GM23338 (cell line): Measurements from ENCODE around the gene MRPL27. TPM values are rescaled to one million over a fixed set of nuclear protein-coding genes. Genes with fewer than 3 reads are reported as not detected.

Experiments
- ATAC-seq: fragments of 200-7000 bp; cut with Tn5 transposase; 3 replicates; pipeline ENCODE4 v1.9.1; 2020
- DNase-seq: peaks from one replicate; pipeline ENCODE4 v3.0.0-alpha.2; 2015; ENCODE audit warnings: low spot score
- H2AFZ ChIP-seq: fragments of 200-600 bp; sonication (generic); 2 replicates; pipeline ENCODE4 v1.8.0; 2016; ENCODE audit warnings: antibody characterized with exemption, mild to moderate bottlenecking, moderate library complexity
- H3F3A ChIP-seq: fragments of 200-600 bp; sonication (generic); replicated peaks from 2 replicates; pipeline ENCODE4 v1.8.0; 2017; ENCODE audit warnings: antibody characterized with exemption, mixed run types, low read depth
- H3K27ac ChIP-seq: fragments of 200-600 bp; sonication (generic); 2 replicates; pipeline ENCODE4 v1.6.1; 2016; ENCODE audit warnings: low read depth
- H3K27me3 ChIP-seq: fragments of 200-600 bp; sonication (generic); 2 replicates; pipeline ENCODE4 v1.8.0; 2016; ENCODE audit warnings: mild to moderate bottlenecking, mixed run types, moderate library complexity; ENCODE audit not compliant: insufficient read depth
- H3K36me3 ChIP-seq: fragments of 200-600 bp; sonication (generic); 2 replicates; pipeline ENCODE4 v1.8.0; 2016; ENCODE audit warnings: mild to moderate bottlenecking; ENCODE audit not compliant: insufficient read depth
- H3K4me1 ChIP-seq: fragments of 200-600 bp; sonication (generic); 2 replicates; pipeline ENCODE4 v1.8.0; 2016; ENCODE audit warnings: mild to moderate bottlenecking, moderate library complexity; ENCODE audit not compliant: insufficient read depth
- H3K4me2 ChIP-seq: fragments of 200-600 bp; sonication (generic); 2 replicates; pipeline ENCODE4 v1.7.1; 2017; ENCODE audit warnings: mixed run types
- H3K4me3 ChIP-seq: fragments of 200-600 bp; sonication (generic); 2 replicates; pipeline ENCODE4 v1.6.1; 2016; ENCODE audit warnings: mixed run types
- H3K79me2 ChIP-seq: fragments of 200-600 bp; sonication (generic); replicated peaks from 2 replicates; pipeline ENCODE4 v1.8.0; 2017; ENCODE audit warnings: mild to moderate bottlenecking; ENCODE audit not compliant: insufficient read depth
- H3K9me2 ChIP-seq: fragments of 200-600 bp; sonication (generic); 2 replicates; pipeline ENCODE4 v1.8.0; 2017; ENCODE audit not compliant: insufficient read depth
- H4K20me1 ChIP-seq: fragments of 200-600 bp; sonication (generic); replicated peaks from 2 replicates; pipeline ENCODE4 v1.8.0; 2017; ENCODE audit warnings: mild to moderate bottlenecking; ENCODE audit not compliant: insufficient read depth
- H3K27ac Mint-ChIP-seq: 2 replicates; pipeline ENCODE4 v1.8.0; 2020; ENCODE audit warnings: inconsistent platforms, mild to moderate bottlenecking, moderate library complexity, mixed read lengths
- H3K27me3 Mint-ChIP-seq: 3 replicates; pipeline ENCODE4 v1.8.0; 2022; ENCODE audit warnings: low read depth, mild to moderate bottlenecking, moderate library complexity, mixed read lengths, inconsistent platforms; ENCODE audit not compliant: insufficient read depth, poor library complexity
- H3K36me3 Mint-ChIP-seq: 3 replicates; pipeline ENCODE4 v1.8.0; 2021; ENCODE audit warnings: low read depth, mild to moderate bottlenecking, inconsistent platforms, moderate library complexity, mixed read lengths
- H3K4me1 Mint-ChIP-seq: 3 replicates; pipeline ENCODE4 v1.8.0; 2020; ENCODE audit warnings: mild to moderate bottlenecking, inconsistent platforms, mixed read lengths
- H3K4me3 Mint-ChIP-seq: 3 replicates; pipeline ENCODE4 v1.8.0; 2021; ENCODE audit warnings: moderate library complexity, mild to moderate bottlenecking, inconsistent platforms, mixed read lengths
- H3K9me3 Mint-ChIP-seq: 3 replicates; pipeline ENCODE4 v1.8.0; 2020; ENCODE audit warnings: moderate library complexity, mild to moderate bottlenecking, inconsistent platforms, mixed read lengths
- CREB1 ChIP-seq: fragments of 250-450 bp; sonication (Bioruptor Pico); IDR thresholded peaks from 2 replicates; pipeline ENCODE4 v1.5.0; 2020; ENCODE audit warnings: low read depth, mild to moderate bottlenecking, moderate library complexity
- ETS1 ChIP-seq: IDR thresholded peaks from 2 replicates; pipeline ENCODE4 v1.6.1; 2016; ENCODE audit warnings: antibody characterized with exemption
- EZH2 ChIP-seq: fragments of 200-600 bp; sonication (generic); IDR thresholded peaks from one replicate; pipeline ENCODE4 v1.8.0; 2017; ENCODE audit warnings: antibody characterized with exemption, mild to moderate bottlenecking, low read depth; ENCODE audit not compliant: unreplicated experiment
- EZH2phosphoT487 ChIP-seq: fragments of 200-600 bp; sonication (generic); IDR thresholded peaks from one replicate; pipeline ENCODE4 v1.8.1; 2018; ENCODE audit warnings: antibody characterized with exemption; ENCODE audit not compliant: unreplicated experiment
- JUNB ChIP-seq: IDR thresholded peaks from one replicate; pipeline ENCODE4 v1.6.1; 2016; ENCODE audit warnings: antibody characterized with exemption; ENCODE audit not compliant: unreplicated experiment
- NANOG ChIP-seq: IDR thresholded peaks from 2 replicates; pipeline ENCODE4 v1.6.1; 2016; ENCODE audit warnings: antibody characterized with exemption, borderline replicate concordance
- POLR2AphosphoS5 ChIP-seq: IDR thresholded peaks from 2 replicates; pipeline ENCODE4 v1.6.1; 2016; ENCODE audit warnings: antibody characterized with exemption, low read depth
- STAT1 ChIP-seq: IDR thresholded peaks from one replicate; pipeline ENCODE4 v1.6.1; 2016; ENCODE audit warnings: antibody characterized with exemption; ENCODE audit not compliant: unreplicated experiment
- ZNF114 ChIP-seq: fragments of 250-450 bp; sonication (Bioruptor Pico); IDR thresholded peaks from 2 replicates; pipeline ENCODE4 v1.5.0; 2020; ENCODE audit warnings: mild to moderate bottlenecking, moderate library complexity
- ZNF331 ChIP-seq: fragments of 250-450 bp; sonication (Bioruptor Pico); IDR thresholded peaks from 2 replicates; pipeline ENCODE4 v1.5.0; 2020; ENCODE audit warnings: low read depth, mild to moderate bottlenecking, moderate library complexity
- ZNF462 ChIP-seq: fragments of 250-450 bp; sonication (Bioruptor Pico); IDR thresholded peaks from 2 replicates; pipeline ENCODE4 v1.5.0; 2020; ENCODE audit warnings: mild to moderate bottlenecking, moderate library complexity
- polyA plus RNA-seq: library from polyadenylated mRNA; unstranded; fragments of >200 nt; fragmentation: Nextera tagmentation; extraction: Ambion mirVana; gene quantifications from 2 replicates; pipeline ENCODE4 v1.2.1, GENCODE V29; 2016
- total RNA-seq: library from RNA; depleted of rRNA; stranded (reverse); fragments of >200 nt; shearing (Covaris generic); gene quantifications from 2 replicates; pipeline ENCODE4 v1.2.3, GENCODE V29; 2014

MRPL27 gene
- total and polyA plus RNA-seq, 2 experiments from 2014 or later: 74.3 to 227 TPM

- no peak overlapping the region for H3K27ac Mint-ChIP-seq
- Histone ChIP-seq H3K4me2 (no peak overlapping the region), H3K36me3 (peaks cover 22% of the 10 kb centered on the region; the same call in 1 of the 2 replicates), H4K20me1 (peaks cover 9% of the 10 kb centered on the region), H3K27ac (no peak overlapping the region), H2AFZ (no peak overlapping the region), H3K4me1 (peaks cover 24% of the 10 kb centered on the region), H3K79me2 (peaks cover 17% of the 10 kb centered on the region), H3K4me3 (no peak overlapping the region), H3K27me3 (no peaks in the 10 kb centered on the region), H3F3A (no peaks in the 10 kb centered on the region), H3K9me2 (no peaks in the 10 kb centered on the region)
- H3K4me3 Mint-ChIP-seq: no peak overlapping the region
- ATAC-seq: no peak
- H3K27me3 Mint-ChIP-seq: peaks cover 9% of the 10 kb centered on the region
- peaks cover 47% of the 10 kb centered on the region for H3K36me3 Mint-ChIP-seq
- H3K9me3 Mint-ChIP-seq: no peaks in the 10 kb centered on the region; the same call in 2 of the 3 replicates
- no peak for DNase-seq
- TF ChIP-seq ZNF114: no peak
- TF ChIP-seq JUNB: no peak
- TF ChIP-seq ZNF331: no peak
- TF ChIP-seq STAT1: no peak
- H3K4me1 Mint-ChIP-seq: peaks cover 38% of the 10 kb centered on the region
These were observed 5.6 kb downstream of the MRPL27 start for GRCh38 chr17:50367401-50367800.

- peaks cover 22% of the 10 kb centered on the region; the same call in 1 of the 2 replicates for H3K36me3 ChIP-seq
- TF ChIP-seq NANOG (no peak), CREB1 (no peak), EZH2 (no peak), POLR2AphosphoS5 (no peak), ZNF462 (CRISPR knock-in tag) (no peak), ETS1 (no peak), EZH2phosphoT487 (no peak), STAT1 (no peak)
These were observed 7.2 kb downstream of the MRPL27 start for GRCh38 chr17:50365649-50366393.

More at GRCh38 chr17:50365649-50366393, 7.2 kb downstream of the MRPL27 start:
- no peak overlapping the region for H3K27ac ChIP-seq
- peaks cover 39% of the 10 kb centered on the region for H3K36me3 Mint-ChIP-seq
- ATAC-seq: no peak
- no peak for DNase-seq
- peaks cover 1% of the 10 kb centered on the region; the same call in 1 of the 2 replicates for H3K79me2 ChIP-seq
- no peak overlapping the region for H3K4me3 Mint-ChIP-seq
- no peaks in the 10 kb centered on the region; the same call in 2 of the 3 replicates for H3K9me3 Mint-ChIP-seq
- H3K4me1 Mint-ChIP-seq: peaks cover 35% of the 10 kb centered on the region
- H3K27me3 Mint-ChIP-seq: peaks cover 12% of the 10 kb centered on the region
- no peaks in the 10 kb centered on the region for H3K9me2 ChIP-seq
- no peaks in the 10 kb centered on the region for H3F3A ChIP-seq
- H3K4me1 ChIP-seq: peaks cover 19% of the 10 kb centered on the region
- H2AFZ ChIP-seq: no peak overlapping the region
- H3K4me3 ChIP-seq: no peak overlapping the region
- peak overlapping the region; percentile 77; the same call in 1 of the 2 replicates for H3K27ac Mint-ChIP-seq
- H3K27me3 ChIP-seq: no peaks in the 10 kb centered on the region
- no peak overlapping the region for H3K4me2 ChIP-seq
- peaks cover 9% of the 10 kb centered on the region for H4K20me1 ChIP-seq
